Femur (tissue), 1 donor: ENCODE results near the gene TBCE.
"Not testable (repeated sequence)": the region's sequence is repeated elsewhere in the genome, so short reads cannot be mapped to it uniquely, and the experiment has no call there.

ENCODE experiments used
- DNase-seq: peaks from one replicate; pipeline ENCODE4 v3.0.0-alpha.2; 2017

Gene TBCE

GRCh38 chr1:235457856-235458255, 90.6 kb downstream of the TBCE start:
- DNase-seq: not testable (repeated sequence)

- no peak for DNase-seq
These were observed 93.5 kb downstream of the TBCE start for GRCh38 chr1:235460770-235461169.

GRCh38 chr1:235461954-235462353, 94.7 kb downstream of the TBCE start:
- no peak for DNase-seq

GRCh38 chr1:235462832-235463231, 95.6 kb downstream of the TBCE start:
- DNase-seq: not testable (repeated sequence)

GRCh38 chr1:235465066-235465465, 97.8 kb downstream of the TBCE start:
- no peak for DNase-seq

GRCh38 chr1:235468004-235468403, 100.8 kb downstream of the TBCE start:
- no peak for DNase-seq

GRCh38 chr1:235468970-235469369, 101.7 kb downstream of the TBCE start:
- DNase-seq: no peak

- DNase-seq: not testable (repeated sequence)
These were observed 102.7 kb downstream of the TBCE start for GRCh38 chr1:235469897-235470296.

GRCh38 chr1:235470741-235471439, 103.7 kb downstream of the TBCE start:
- DNase-seq: no peak

- no peak for DNase-seq
These were observed 106.6 kb downstream of the TBCE start for GRCh38 chr1:235473806-235474205.

GRCh38 chr1:235483090-235483489, 115.9 kb downstream of the TBCE start:
- no peak for DNase-seq

GRCh38 chr1:235485558-235485957, 118.3 kb downstream of the TBCE start:
- DNase-seq: no peak

GRCh38 chr1:235486321-235486720, 119.1 kb downstream of the TBCE start:
- no peak for DNase-seq

GRCh38 chr1:235491644-235492043, 124.4 kb downstream of the TBCE start:
- no peak for DNase-seq

GRCh38 chr1:235494531-235494930, 127.3 kb downstream of the TBCE start:
- no peak for DNase-seq

GRCh38 chr1:235495030-235495429, 127.8 kb downstream of the TBCE start:
- DNase-seq: no peak

- DNase-seq: no peak
These were observed 128.3 kb downstream of the TBCE start for GRCh38 chr1:235495551-235495950.

GRCh38 chr1:235500971-235501540, 133.8 kb downstream of the TBCE start:
- no peak for DNase-seq
